ENCODE measurements around the gene NUP35. TPM values are rescaled to one million over a fixed set of nuclear protein-coding genes. Genes with fewer than 3 reads are reported as not detected.
A peak's percentile ranks its signal among the peaks of the same experiment; 100 is the strongest.

Gene NUP35
- 10 to 100 TPM; 27.8 to 30.7 TPM for total RNA-seq
- polyA plus RNA-seq (2013, experiment 1 of 2): 25.2 TPM
- 21.4 TPM for polyA plus RNA-seq (2013, experiment 2 of 2)
- long read RNA-seq, experiment 1, transcript NUP35-201 (9 exons, 1,633 nt): major isoform, 10 of 20 reads
- long read RNA-seq, experiment 1, partial matches to known transcripts: 5 of 20 reads
- long read RNA-seq, experiment 1, other reads (novel, unspliced or antisense): 5 of 20 reads
- long read RNA-seq, experiment 2, transcript NUP35-201 (9 exons, 1,633 nt): major isoform, 18 of 21 reads
- long read RNA-seq, experiment 2, partial matches to known transcripts: 0 of 21 reads
- long read RNA-seq, experiment 2, other reads (novel, unspliced or antisense): 2 of 21 reads
- long read RNA-seq, experiment 3, transcript NUP35-201 (9 exons, 1,633 nt): major isoform, 118 of 136 reads
- long read RNA-seq, experiment 3, transcript NUP35-202 (8 exons, 998 nt): minor isoform, 5 of 136 reads
- long read RNA-seq, experiment 3, partial matches to known transcripts: 1 of 136 reads
- long read RNA-seq, experiment 3, other reads (novel, unspliced or antisense): 12 of 136 reads
- long read RNA-seq, experiment 4, transcript NUP35-201 (9 exons, 1,633 nt): major isoform, 38 of 42 reads
- long read RNA-seq, experiment 4, partial matches to known transcripts: 1 of 42 reads
- long read RNA-seq, experiment 4, other reads (novel, unspliced or antisense): 1 of 42 reads

GRCh38 chr2:183124222-183124956 lies at the start of gene NUP35:
NUP35 (plus strand) TSS chr2:183124443; CDS start chr2:183124458, 15 bp downstream.
- peak within 1 kb of the TSS; percentile 97 for H3K4me3 Mint-ChIP-seq

GRCh38 chr2:183078163-183078463 lies 46.1 kb upstream of the NUP35 start:
- H3K4me1 Mint-ChIP-seq: peaks cover 16% of the 10 kb centered on the region
- DNase-seq: no peak
- H3K27me3 Mint-ChIP-seq (ENCODE audit: insufficient read depth): no peaks in the 10 kb centered on the region
- H3K27ac Mint-ChIP-seq: peak overlapping the region; percentile 73
- H3K9me3 Mint-ChIP-seq: no peaks in the 10 kb centered on the region
- H3K9me3 ChIP-seq (ENCODE audit: control insufficient read depth, low read length): no peaks in the 10 kb centered on the region
- peak overlapping the region; percentile 74 for H3K4me3 ChIP-seq (ENCODE audit: low read length)
- peak overlapping the region; percentile 65 for H3K4me3 Mint-ChIP-seq
- no peaks in the 10 kb centered on the region for H3K36me3 Mint-ChIP-seq (ENCODE audit: low read depth)
- H3K4me1 ChIP-seq (ENCODE audit: control insufficient read depth, insufficient read depth, low read length): no peaks in the 10 kb centered on the region
- H3K9ac ChIP-seq (ENCODE audit: extremely low read depth, low read length, poor library complexity, severe bottlenecking): no peak overlapping the region
- WGBS, 2 experiments (ENCODE audit: insufficient coverage in 1 of 2, insufficient read length in 1 of 2): 72 to 89% methylated on average over 3 to 8 of the region's 8 CpGs
- no peaks in the 10 kb centered on the region for H3K27me3 ChIP-seq (ENCODE audit: control insufficient read depth, insufficient read depth, low read length, poor library complexity, severe bottlenecking)
- no peak for TF ChIP-seq CTCF (conservative IDR thresholded peaks at IDR 0.05)
- no peak overlapping the region for H3K27ac ChIP-seq (ENCODE audit: low read depth, low read length)
- no peaks in the 10 kb centered on the region for H3K36me3 ChIP-seq (ENCODE audit: control insufficient read depth, insufficient read depth, low read length)

More at GRCh38 chr2:183124222-183124956, at the start of gene NUP35:
- Mint-ChIP-seq H3K4me1 (peaks cover 12% of the 10 kb centered on the region), H3K36me3 (ENCODE audit: low read depth) (peaks cover 9% of the 10 kb centered on the region), H3K27me3 (ENCODE audit: insufficient read depth) (no peaks in the 10 kb centered on the region), H3K27ac (peak within 1 kb of the TSS; percentile 99), H3K9me3 (no peaks in the 10 kb centered on the region)
- H3K27ac ChIP-seq (ENCODE audit: low read depth, low read length): peak within 1 kb of the TSS; percentile 87
- H3K4me3 ChIP-seq (ENCODE audit: low read length): peak within 1 kb of the TSS; percentile 100
- peak within 1 kb of the TSS; percentile 81 for H3K9ac ChIP-seq (ENCODE audit: extremely low read depth, low read length, poor library complexity, severe bottlenecking)
- TF ChIP-seq CTCF (conservative IDR thresholded peaks at IDR 0.05): no peak
- peaks cover 12% of the 10 kb centered on the region for H3K36me3 ChIP-seq (ENCODE audit: control insufficient read depth, insufficient read depth, low read length)
- H3K27me3 ChIP-seq (ENCODE audit: control insufficient read depth, insufficient read depth, low read length, poor library complexity, severe bottlenecking): no peaks in the 10 kb centered on the region
- no peaks in the 10 kb centered on the region for H3K9me3 ChIP-seq (ENCODE audit: control insufficient read depth, low read length)
- peak; percentile 95 for DNase-seq
- H3K4me1 ChIP-seq (ENCODE audit: control insufficient read depth, insufficient read depth, low read length): no peaks in the 10 kb centered on the region
- 0 to 1% methylated on average over 17 to 43 of the region's 43 CpGs for WGBS, 2 experiments (ENCODE audit: insufficient coverage in 1 of 2, insufficient read length in 1 of 2)

- H3K4me1 Mint-ChIP-seq: peaks cover 16% of the 10 kb centered on the region
- TF ChIP-seq CTCF (conservative IDR thresholded peaks at IDR 0.05): no peak
- H3K9me3 Mint-ChIP-seq: no peaks in the 10 kb centered on the region
- peak within 1 kb of the TSS; percentile 65 for H3K4me3 Mint-ChIP-seq
- peak; percentile 99 for DNase-seq
- H3K4me3 ChIP-seq (ENCODE audit: low read length): peak within 1 kb of the TSS; percentile 74
- no peaks in the 10 kb centered on the region for H3K36me3 Mint-ChIP-seq (ENCODE audit: low read depth)
- WGBS, 2 experiments (ENCODE audit: insufficient coverage in 1 of 2, insufficient read length in 1 of 2): 55 to 66% methylated on average over 15 to 20 of the region's 20 CpGs
- H3K36me3 ChIP-seq (ENCODE audit: control insufficient read depth, insufficient read depth, low read length): no peaks in the 10 kb centered on the region
- no peak within 1 kb of the TSS for H3K9ac ChIP-seq (ENCODE audit: extremely low read depth, low read length, poor library complexity, severe bottlenecking)
- no peaks in the 10 kb centered on the region for H3K27me3 Mint-ChIP-seq (ENCODE audit: insufficient read depth)
- no peak within 1 kb of the TSS for H3K27ac ChIP-seq (ENCODE audit: low read depth, low read length)
- no peaks in the 10 kb centered on the region for H3K9me3 ChIP-seq (ENCODE audit: control insufficient read depth, low read length)
- peak within 1 kb of the TSS; percentile 73 for H3K27ac Mint-ChIP-seq
- no peaks in the 10 kb centered on the region for H3K27me3 ChIP-seq (ENCODE audit: control insufficient read depth, insufficient read depth, low read length, poor library complexity, severe bottlenecking)
- no peaks in the 10 kb centered on the region for H3K4me1 ChIP-seq (ENCODE audit: control insufficient read depth, insufficient read depth, low read length)
Observed at GRCh38 chr2:183078464-183079138, 45.6 kb upstream of the NUP35 start, which contains the start of gene DUSP19. DUSP19 (plus strand) TSS chr2:183078747; CDS start chr2:183078934, 187 bp downstream.
